Vagina (tissue), 2 donors: ENCODE measurements around the gene CHN2.

Source experiments
- CTCF ChIP-seq, 3 experiments: fragments of 450-650 bp in 2 of 3; fragments of 200-600 bp in 1 of 3; sonication (generic) in 1 of 3; IDR thresholded peaks; one replicate each; pipeline ENCODE4 v1.5.1; 2017 to 2019; ENCODE audit warnings: antibody characterized with exemption in 3 of 3, mild to moderate bottlenecking in 2 of 3, moderate library complexity in 2 of 3
- POLR2AphosphoS5 ChIP-seq, 2 donors: sonication (generic); formaldehyde crosslinking; IDR thresholded peaks; one replicate each; pipeline ENCODE4 v1.9.0; 2017; ENCODE audit warnings: antibody characterized with exemption in 2 of 2, mild to moderate bottlenecking in 2 of 2, low read depth in 1 of 2; ENCODE audit not compliant: insufficient read depth in 1 of 2

- TF ChIP-seq CTCF (IDR thresholded peaks at IDR 0.05) (no peak), POLR2AphosphoS5 (IDR thresholded peaks at IDR 0.05; ENCODE audit: insufficient read depth in 1 of 2, low read depth in 1 of 2) (no peak)
These were observed 116.7 kb downstream of the CHN2 start for GRCh38 chr7:29311314-29311713.
